K562 (cell line): Measurements from ENCODE around the gene TRAF3. TPM values are rescaled to one million over a fixed set of nuclear protein-coding genes. Genes with fewer than 3 reads are reported as not detected.

Experiments used
- ATAC-seq: fragments of 200-7000 bp; cut with Tn5 transposase; 3 replicates; pipeline ENCODE4 v1.9.1; 2020; ENCODE audit warnings: moderate library complexity
- BruUV-seq: library from RNA; stranded (reverse); fragments of 400-500 nt; replicated peaks from 2 replicates; lab custom pipeline; 2021; lab: Mats Ljungman, UMichigan
- CTCF ChIA-PET: fragments of 300-600 bp; formaldehyde crosslinking; extraction: SDS; loops from one replicate; lab custom pipeline; 2021; ENCODE audit warnings: low intra/inter-chr PET ratio; lab: Yijun Ruan, JAX
- POLR2A ChIA-PET: fragments of 300-600, 350-650 bp; sonication (Branson Sonifier 250); formaldehyde crosslinking; extraction: SDS; loops from one replicate; lab custom pipeline; 2021; ENCODE audit warnings: antibody characterized with exemption, inconsistent platforms; lab: Yijun Ruan, JAX
- DNase-seq, 4 experiments: peaks; one replicate each; pipeline versions ENCODE4 v3.0.0 to v3.0.0-alpha.2; 2011 to 2018; ENCODE audit warnings: low spot score in 3 of 4, mixed read lengths in 3 of 4; ENCODE audit errors: extremely low read depth in 1 of 4
- FAIRE-seq: peaks from 2 replicates; lab custom pipeline; 2011; peaks lifted over from hg19 to GRCh38; lab: Jason Lieb, UNC
- H2AFZ ChIP-seq: 2 replicates; pipeline ENCODE4 v1.6.0; 2011; ENCODE audit warnings: low read depth, low read length, control low read depth, inconsistent platforms
- H3K27ac ChIP-seq: fragments of 200-600 bp; 3 replicates; pipeline ENCODE4 v1.8.0; 2011; ENCODE audit warnings: low read depth, mild to moderate bottlenecking, control low read depth, inconsistent platforms, low read length, moderate library complexity, mixed read lengths; ENCODE audit errors: extremely low read depth
- H3K27me3 ChIP-seq, 2 experiments: fragments of 300-600 bp in 1 of 2; 2 replicates in 1 of 2; 3 replicates in 1 of 2; pipeline versions ENCODE4 v1.6.0 to v1.8.0; 2011; ENCODE audit warnings: inconsistent platforms in 2 of 2, low read length in 2 of 2, mild to moderate bottlenecking in 1 of 2, mixed read lengths in 1 of 2, moderate library complexity in 1 of 2; ENCODE audit not compliant: control insufficient read depth in 2 of 2, insufficient read depth in 2 of 2
- H3K36me3 ChIP-seq: fragments of 300-600 bp; 3 replicates; pipeline ENCODE4 v1.8.0; 2011; ENCODE audit warnings: mild to moderate bottlenecking, low read length, inconsistent platforms; ENCODE audit not compliant: control insufficient read depth, insufficient read depth
- H3K4me1 ChIP-seq, 2 experiments: fragments of 200-600 bp in 1 of 2; replicated peaks in 1 of 2; 2 replicates in 1 of 2; 3 replicates in 1 of 2; pipeline versions ENCODE4 v1.5.1 to v1.8.0; 2011; ENCODE audit warnings: inconsistent platforms in 2 of 2, low read length in 2 of 2, mild to moderate bottlenecking in 1 of 2, mixed read lengths in 1 of 2, moderate library complexity in 1 of 2; ENCODE audit not compliant: control insufficient read depth in 2 of 2, insufficient read depth in 2 of 2
- H3K4me2 ChIP-seq: 2 replicates; pipeline ENCODE4 v1.6.1; 2011; ENCODE audit warnings: low read length, control low read depth, inconsistent platforms, mixed read lengths; ENCODE audit not compliant: insufficient read depth
- H3K4me3 ChIP-seq: fragments of 200-600 bp; sonication (generic), shearing (Covaris generic); 2 replicates; pipeline ENCODE4 v1.5.1; 2016; ENCODE audit warnings: control low read depth, inconsistent platforms
- H3K79me2 ChIP-seq: fragments of 200-600 bp; 3 replicates; pipeline ENCODE4 v1.8.0; 2011; ENCODE audit warnings: low read length, inconsistent platforms; ENCODE audit not compliant: control insufficient read depth, insufficient read depth
- H3K9ac ChIP-seq, 2 experiments: 2 replicates each; pipeline versions ENCODE4 v1.6.0 to v1.6.1; 2011; ENCODE audit warnings: low read depth in 2 of 2, low read length in 2 of 2, control low read depth in 1 of 2, inconsistent platforms in 1 of 2, mild to moderate bottlenecking in 1 of 2, mixed read lengths in 1 of 2; ENCODE audit not compliant: insufficient read depth in 1 of 2
- H3K9me1 ChIP-seq: one replicate; pipeline ENCODE4 v1.6.0; 2011; ENCODE audit warnings: inconsistent platforms, mild to moderate bottlenecking, low read length, moderate library complexity; ENCODE audit not compliant: control insufficient read depth, insufficient read depth
- H3K9me3 ChIP-seq: replicated peaks from 2 replicates; pipeline ENCODE4 v1.5.1; 2011; ENCODE audit warnings: low read depth, low read length, inconsistent platforms; ENCODE audit not compliant: control insufficient read depth, insufficient read depth
- H4K20me1 ChIP-seq: replicated peaks from 2 replicates; pipeline ENCODE4 v1.6.1; 2011; ENCODE audit warnings: low read length, inconsistent platforms, mixed read lengths; ENCODE audit not compliant: control insufficient read depth, insufficient read depth
- ARNT ChIP-seq, 2 experiments: fragments of 450-650 bp; IDR thresholded peaks; 2 replicates each; pipeline ENCODE4 v1.6.1; 2016; ENCODE audit warnings: mild to moderate bottlenecking in 1 of 2
- CREB5 ChIP-seq: fragments of 250-450 bp; sonication (Bioruptor Pico); IDR thresholded peaks from 2 replicates; pipeline ENCODE4 v1.5.0; 2020; ENCODE audit warnings: mild to moderate bottlenecking
- EZH2 ChIP-seq: IDR thresholded peaks from 2 replicates; pipeline ENCODE4 v1.6.1; 2012; ENCODE audit warnings: low read depth, mild to moderate bottlenecking, inconsistent platforms, low read length, borderline replicate concordance
- GATAD2B ChIP-seq: fragments of 450-650 bp; IDR thresholded peaks from 2 replicates; pipeline ENCODE4 v1.6.1; 2017; ENCODE audit warnings: mild to moderate bottlenecking, borderline replicate concordance
- HBP1 ChIP-seq: fragments of 450-650 bp; formaldehyde crosslinking; IDR thresholded peaks from 2 replicates; pipeline ENCODE4 v1.4.0; 2022; ENCODE audit warnings: missing genetic modification characterization
- MCM7 ChIP-seq, 2 experiments: fragments of 450-650 bp; IDR thresholded peaks; 2 replicates each; pipeline ENCODE4 v1.6.1; 2016 to 2018
- MLX ChIP-seq, 2 experiments: fragments of 450-650 bp in 1 of 2; sonication (generic) in 1 of 2; formaldehyde crosslinking; conservative IDR thresholded peaks; 2 replicates each; pipeline versions ENCODE4 v1.4.0 to v1.8.1; 2020 to 2022; ENCODE audit warnings: mild to moderate bottlenecking in 1 of 2, missing genetic modification reagents in 1 of 2
- SIN3B ChIP-seq: fragments of 450-650 bp; IDR thresholded peaks from 2 replicates; pipeline ENCODE4 v1.6.1; 2017; ENCODE audit warnings: low read depth, mild to moderate bottlenecking, moderate library complexity
- STAT5B ChIP-seq: fragments of 250-450 bp; sonication (Bioruptor Pico); IDR thresholded peaks from 2 replicates; pipeline ENCODE4 v1.8.0; 2021; ENCODE audit warnings: mild to moderate bottlenecking, inconsistent platforms
- THRA ChIP-seq: fragments of 450-650 bp; IDR thresholded peaks from 2 replicates; pipeline ENCODE4 v1.6.1; 2017; ENCODE audit warnings: mild to moderate bottlenecking, moderate library complexity
- ZC3H11A ChIP-seq: IDR thresholded peaks from 2 replicates; pipeline ENCODE4 v1.6.1; 2012; ENCODE audit warnings: low read depth, low read length, improper control_type of control experiment
- ZC3H4 ChIP-seq: sonication (generic); formaldehyde crosslinking; IDR thresholded peaks from 2 replicates; pipeline ENCODE4 v1.9.0; 2021; ENCODE audit warnings: missing genetic modification reagents, borderline replicate concordance
- ZNF280B ChIP-seq: fragments of 250-450 bp; sonication (Bioruptor Pico); IDR thresholded peaks from 2 replicates; pipeline ENCODE4 v1.5.1; 2021; ENCODE audit warnings: mild to moderate bottlenecking
- WGBS: fragments of 100-300 bp; shearing (Covaris generic); methylation state at CpG from one replicate; pipeline ENCODE4 v1.1.6; 2016; ENCODE audit warnings: low coverage, mixed read lengths; ENCODE audit not compliant: insufficient coverage; ENCODE audit errors: missing lambda C conversion rate; 5-methylcytosine and 5-hydroxymethylcytosine counted together
- in situ Hi-C: fragments of 300-500 bp; cut with MboI; formaldehyde crosslinking; loops from 4 replicates; pipeline ENCODE4 v1.15.0; 2018; ENCODE audit warnings: inconsistent platforms, mixed read lengths
- intact Hi-C: fragments of 100-400 bp; cut with micrococcal nuclease; formaldehyde crosslinking; loops from 2 replicates; pipeline ENCODE4 v1.14.2; 2022
- polyA plus RNA-seq, 8 experiments: library from polyadenylated mRNA; depleted of rRNA in 4 of 8; stranded (reverse) in 5 of 8; unstranded in 3 of 8; fragments of >200 nt; fragmentation: Nextera tagmentation in 2 of 8; fragmentation: Illumina TruSeq in 1 of 8; extraction: Ambion mirVana in 2 of 8; extraction: Trizol in 1 of 8; gene quantifications; 2 replicates each; pipeline versions ENCODE4 v1.2.1 to v1.2.3, GENCODE V29; 2011 to 2014; ENCODE audit warnings: inconsistent platforms in 1 of 8, missing spikeins in 1 of 8
- total RNA-seq, 7 experiments: library from RNA; depleted of rRNA in 6 of 7; stranded (reverse); fragments of >200 nt in 6 of 7; fragmentation: Illumina TruSeq in 2 of 7; extraction: Trizol in 2 of 7; gene quantifications; 2 replicates each; pipeline versions ENCODE4 v1.2.1 to v1.2.3, GENCODE V29; 2011 to 2021; ENCODE audit warnings: low replicate concordance in 1 of 7

The TRAF3 gene
- total and polyA plus RNA-seq, 9 of the 15 experiments (the other 6 are each of a cell fraction or from before 2014, with no cell fraction given) = 0.52 to 21.3 (median 9.9) TPM

- TF ChIP-seq HBP1 (CRISPR knock-in tag) = no peak
- no peak for TF ChIP-seq GATAD2B
- no peak for TF ChIP-seq STAT5B (CRISPR knock-in tag)
- no peak for TF ChIP-seq MCM7 (IDR thresholded peaks at IDR 0.05)
Observed at GRCh38 chr14:102878970-102879460, 101.8 kb downstream of the TRAF3 start (continued).

- Histone ChIP-seq H3K4me3 (no peak overlapping the region), H3K4me2 (no peak overlapping the region), H3K9ac (0 out of 4 replicates have a peak overlapping the region, but pooled peaks of 1 of the 2 experiments have one; percentile 45), H3K79me2 (no peaks in the 10 kb centered on the region), H3K27ac (no peak overlapping the region), H4K20me1 (no peaks in the 10 kb centered on the region), H3K9me3 (no peaks in the 10 kb centered on the region), H3K36me3 (peaks cover 12% of the 10 kb centered on the region; the same call in 2 of the 3 replicates), H2AFZ (no peak overlapping the region), H3K4me1 (no peaks in the 10 kb centered on the region), H3K27me3 (no peaks in the 10 kb centered on the region), H3K9me1 (no peaks in the 10 kb centered on the region)
- DNase-seq (no peak), FAIRE-seq (no peak), ATAC-seq (no peak)
- TF ChIP-seq ZC3H4 (no peak), MLX (CRISPR knock-in tag; conservative IDR thresholded peaks at IDR 0.05) (no peak), CREB5 (CRISPR knock-in tag) (no peak), EZH2 (no peak), THRA (no peak), ZNF280B (no peak), SIN3B (no peak), ZC3H11A (no peak), ARNT (IDR thresholded peaks at IDR 0.05) (no peak)
- ChIA-PET POLR2A (no interaction called here), CTCF (no interaction called here)
- no TSS peak for BruUV-seq
- in situ Hi-C loops (no loop called here), intact Hi-C loops (no loop called here)
- WGBS = 43% methylated on average over 2 of the region's 5 CpGs
Observed at GRCh38 chr14:102882226-102882906, 105.1 kb downstream of the TRAF3 start.
